Ishikawa (cell line): Measurements from ENCODE around the gene MFNG.

Experiments
- EGR1 ChIP-seq: IDR thresholded peaks from 2 replicates; pipeline ENCODE4 v1.6.1; 2012
- EP300 ChIP-seq: IDR thresholded peaks from 2 replicates; pipeline ENCODE4 v1.6.1; 2012; ENCODE audit warnings: borderline replicate concordance
- FOXM1 ChIP-seq: IDR thresholded peaks from 2 replicates; pipeline ENCODE4 v1.6.1; 2012; ENCODE audit warnings: low read depth, borderline replicate concordance
- MAX ChIP-seq: IDR thresholded peaks from 2 replicates; pipeline ENCODE4 v1.6.1; 2012
- REST ChIP-seq: IDR thresholded peaks from 2 replicates; pipeline ENCODE4 v1.6.1; 2012; ENCODE audit warnings: low read depth, mild to moderate bottlenecking
- TAF1 ChIP-seq: IDR thresholded peaks from 2 replicates; pipeline ENCODE4 v1.6.1; 2012; ENCODE audit warnings: low read depth, mild to moderate bottlenecking
- USF1 ChIP-seq: IDR thresholded peaks from 2 replicates; pipeline ENCODE4 v1.6.1; 2012
- ZBTB7A ChIP-seq: IDR thresholded peaks from 2 replicates; pipeline ENCODE4 v1.6.1; 2012; ENCODE audit warnings: low read depth

GRCh38 chr22:37491106-37491505 lies 4.9 kb upstream of the MFNG start:
- TF ChIP-seq FOXM1 (no peak), USF1 (no peak), TAF1 (no peak), REST (no peak), EP300 (no peak), ZBTB7A (no peak), MAX (no peak), EGR1 (no peak)
